Activated CD8-positive, alpha-beta memory T cell treated with anti-CD3 and anti-CD28 coated beads for 24 hours (primary cell): Measurements from ENCODE around the gene PHF13.

Experiments
- DNase-seq: peaks from one replicate; pipeline ENCODE4 v3.0.0-alpha.2; 2020

PHF13 gene

GRCh38 chr1:6602669-6603237 lies 10.8 kb upstream of the PHF13 start, which contains the start of gene KLHL21:
Gene KLHL21 (minus strand): TSS chr1:6602869. CDS start chr1:6602817, 52 bp downstream.
- DNase-seq = peak; percentile 94

DNA sequence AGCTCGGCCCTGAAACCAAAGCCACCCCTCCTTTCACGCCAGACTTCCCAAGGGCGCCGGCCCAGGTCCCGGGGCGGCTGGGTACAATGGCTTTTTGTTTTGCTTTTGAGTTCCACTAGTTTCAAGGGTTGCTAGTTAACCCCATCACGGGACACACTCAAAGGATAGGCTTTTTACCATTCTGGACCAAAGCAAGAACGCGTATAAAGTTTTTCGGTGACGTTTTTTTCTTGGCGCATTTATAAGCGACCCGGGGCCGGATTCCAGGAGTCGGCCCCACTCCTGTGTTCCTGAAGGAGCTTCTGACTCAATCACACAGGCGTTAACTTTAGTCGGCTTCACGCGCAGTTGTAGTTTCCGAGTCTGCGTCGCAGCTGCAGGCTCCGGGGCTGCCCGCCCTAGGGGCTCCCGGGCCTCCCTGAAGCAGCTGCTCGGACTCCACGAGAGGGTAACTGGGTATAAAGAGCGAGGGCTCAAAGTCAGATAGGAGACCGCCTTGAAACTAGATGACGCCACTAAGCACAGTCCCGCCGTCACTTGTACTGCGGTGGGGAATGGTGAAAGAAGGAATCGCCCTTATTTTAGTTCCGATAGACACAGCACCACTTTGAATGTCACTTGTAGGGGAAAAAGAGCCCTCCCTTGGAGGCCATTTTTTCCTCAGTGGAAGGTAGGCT lies 10.2 kb upstream of the PHF13 start:
- DNase-seq = peak; percentile 85

- DNase-seq = peak; percentile 74
Observed at GRCh38 chr1:6603915-6604558, 9.5 kb upstream of the PHF13 start.

DNA sequence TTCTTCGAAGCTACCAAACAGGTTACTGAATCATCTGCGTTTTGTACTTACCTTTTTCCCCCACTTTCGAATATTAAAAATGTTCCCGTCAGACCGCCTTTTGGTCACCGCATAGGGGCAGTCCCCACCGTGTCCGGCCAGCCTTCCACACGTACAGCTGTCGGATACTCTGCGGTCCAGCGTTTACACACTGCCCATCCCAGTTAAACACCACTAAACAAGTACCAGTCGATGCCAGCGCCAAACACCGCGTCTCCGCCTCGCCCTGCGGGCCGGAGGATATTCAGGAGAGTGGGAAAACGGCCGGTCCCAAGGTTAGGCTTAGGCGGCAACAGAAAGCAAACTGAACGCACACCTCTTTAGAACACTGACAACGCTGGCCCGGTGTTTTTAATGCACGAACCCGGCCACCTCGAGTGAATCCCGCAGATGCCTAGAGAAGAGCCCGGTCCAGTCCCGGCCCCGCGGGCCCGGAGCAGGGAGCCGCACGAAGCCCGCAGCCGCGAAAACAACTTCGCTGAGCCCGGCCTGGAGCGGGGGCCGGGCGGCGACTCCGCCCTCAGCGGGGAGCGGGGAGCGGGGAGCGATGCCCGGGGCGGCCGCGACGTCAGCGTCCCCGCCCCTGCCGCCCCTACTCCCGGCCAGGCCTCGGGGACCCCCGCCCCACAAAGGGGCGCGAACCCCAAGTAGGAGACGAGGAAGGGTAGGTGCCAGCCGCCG lies 730 bp upstream of the PHF13 start:
- DNase-seq = no peak

- peak; percentile 82 for DNase-seq
Observed at GRCh38 chr1:6614019-6614928, 743 bp downstream of the PHF13 start.

DNA sequence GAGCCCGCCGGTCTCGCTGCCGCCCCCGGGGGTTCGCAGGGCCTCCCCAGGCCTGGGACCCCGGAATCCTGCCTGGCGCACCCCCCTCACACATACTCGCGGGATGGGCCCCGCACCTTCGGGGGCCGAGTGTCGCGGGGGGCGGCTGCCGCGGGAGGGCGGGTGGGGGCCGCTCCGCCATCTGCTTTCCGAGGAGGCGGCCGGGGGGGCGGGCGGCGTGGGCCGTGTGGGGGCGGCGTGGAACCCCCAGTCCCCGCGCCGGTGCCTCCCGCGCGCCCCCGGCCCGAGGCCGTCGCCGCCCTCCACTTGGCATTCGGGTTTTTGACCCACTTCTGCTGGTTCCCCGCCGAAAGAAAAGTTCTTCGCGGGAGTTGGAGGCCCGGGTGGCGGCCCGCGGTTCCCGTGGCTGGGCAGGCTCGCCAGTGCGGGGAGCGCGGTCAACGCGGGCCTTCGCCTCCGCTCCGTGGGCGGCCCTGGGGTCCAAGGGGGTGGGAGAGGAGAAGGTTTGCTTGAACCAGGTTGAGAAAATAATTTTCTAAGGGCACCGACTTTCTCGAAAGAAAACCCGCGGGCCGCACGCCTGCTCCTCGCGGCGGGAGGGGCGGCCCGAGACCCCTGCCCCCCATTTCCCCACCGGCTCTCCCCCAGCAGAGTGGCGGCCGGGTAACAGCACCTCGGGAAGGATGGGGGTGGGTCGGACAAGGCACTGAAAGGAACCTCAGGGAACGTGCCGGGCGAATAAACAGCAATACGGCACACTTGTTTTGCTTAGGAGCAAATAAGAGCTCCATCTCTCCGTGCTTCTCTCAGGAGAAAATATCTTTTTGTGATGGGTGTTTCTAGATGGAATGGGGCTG lies 1.6 kb downstream of the PHF13 start:
- no peak for DNase-seq

DNA sequence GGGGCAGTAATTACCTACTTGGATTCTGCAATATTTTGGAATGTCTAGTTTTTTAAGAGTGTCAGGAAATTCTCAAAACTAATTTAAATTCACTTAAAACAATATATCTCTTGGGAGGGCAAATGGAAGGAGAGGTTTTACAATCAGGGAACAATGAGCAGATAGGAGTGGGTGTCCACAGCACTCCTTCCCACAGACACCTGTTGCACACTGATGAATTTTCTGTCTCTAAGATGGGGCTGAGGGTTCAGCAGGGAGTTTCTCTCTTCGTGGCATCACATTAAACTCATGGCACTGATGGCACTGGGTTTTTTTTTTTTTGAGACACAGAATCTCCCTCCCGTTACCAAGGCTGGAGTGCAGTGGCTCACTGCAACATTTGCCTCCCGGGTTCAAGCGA lies 5.5 kb downstream of the PHF13 start:
- no peak for DNase-seq

DNA sequence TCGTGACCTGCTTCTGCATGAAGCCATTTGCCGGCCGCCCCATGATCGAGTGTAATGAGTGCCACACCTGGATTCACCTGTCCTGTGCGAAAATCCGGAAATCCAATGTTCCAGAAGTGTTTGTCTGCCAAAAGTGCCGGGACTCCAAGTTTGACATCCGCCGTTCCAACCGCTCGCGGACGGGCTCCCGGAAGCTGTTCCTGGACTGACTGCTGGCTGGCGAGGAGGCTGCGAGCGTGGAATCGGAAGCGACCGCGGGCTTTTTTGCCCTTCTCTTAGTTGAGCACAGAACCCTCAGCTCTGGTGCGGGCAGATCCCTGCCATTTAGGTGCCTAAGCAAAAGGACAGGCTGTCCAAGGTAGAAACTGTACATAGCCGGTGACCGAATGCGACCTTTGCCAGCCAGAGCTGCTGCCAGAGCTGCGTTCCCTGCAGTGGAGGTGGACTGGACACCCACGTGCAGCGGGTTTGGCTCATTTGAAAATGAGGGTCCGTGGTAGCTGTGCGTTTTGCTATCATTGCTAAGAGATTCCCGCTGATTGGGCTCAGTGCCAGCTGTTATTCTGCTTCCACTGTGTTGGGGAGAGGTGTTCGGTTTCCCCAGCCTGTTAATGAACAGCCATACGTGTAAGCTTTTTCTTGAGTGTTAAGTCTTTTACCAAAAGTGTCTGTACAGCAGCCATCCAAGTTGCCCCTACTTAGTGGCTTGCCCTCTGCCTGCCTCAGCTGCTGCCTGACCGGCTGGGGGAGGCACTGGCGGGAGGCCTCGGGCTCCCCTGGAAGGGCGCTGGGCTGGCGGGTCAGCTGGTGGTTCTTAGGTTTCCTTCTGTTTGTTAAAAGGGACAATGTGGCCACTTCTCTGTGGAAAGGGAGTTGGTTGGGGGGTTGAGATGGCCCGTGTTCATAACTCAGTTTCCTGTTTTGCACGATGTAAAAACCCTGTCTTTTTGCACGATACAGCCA lies 8.2 kb downstream of the PHF13 start:
- DNase-seq = no peak

- DNase-seq = no peak
Observed at GRCh38 chr1:6622396-6623152, 9.0 kb downstream of the PHF13 start.

DNA sequence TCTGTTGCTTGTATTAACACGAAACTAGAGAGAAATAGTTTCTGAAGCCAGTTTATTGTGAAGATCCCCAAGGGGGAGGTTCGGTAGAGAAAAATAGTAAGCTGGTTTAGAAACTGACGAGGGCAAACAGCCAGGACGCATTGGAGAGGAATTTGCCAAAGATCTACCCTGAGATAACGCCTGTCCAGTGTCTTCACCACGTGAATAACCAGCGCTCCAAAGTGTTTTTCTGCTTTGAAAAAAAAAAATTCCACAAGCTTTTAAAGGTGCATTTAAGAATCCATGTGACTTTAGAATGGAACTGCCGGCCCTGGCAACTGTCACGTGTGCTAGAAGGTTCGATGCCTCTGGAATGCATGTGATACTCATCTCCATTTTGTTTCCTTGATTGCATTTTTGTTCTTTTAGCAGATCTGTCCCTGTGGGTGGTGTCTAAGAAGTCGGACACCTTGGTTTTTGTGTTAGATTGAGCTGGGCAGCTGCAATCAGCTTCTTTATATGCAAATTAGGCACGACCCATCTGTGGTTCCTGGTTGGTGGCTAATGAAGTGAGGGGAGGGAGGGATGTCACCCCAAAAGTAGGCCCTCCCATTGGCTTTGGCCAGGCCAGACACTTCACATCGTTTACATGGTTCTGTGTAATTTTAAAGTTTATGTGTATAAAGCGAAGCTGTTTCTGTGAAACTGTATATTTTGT lies 9.9 kb downstream of the PHF13 start:
- no peak for DNase-seq

DNA sequence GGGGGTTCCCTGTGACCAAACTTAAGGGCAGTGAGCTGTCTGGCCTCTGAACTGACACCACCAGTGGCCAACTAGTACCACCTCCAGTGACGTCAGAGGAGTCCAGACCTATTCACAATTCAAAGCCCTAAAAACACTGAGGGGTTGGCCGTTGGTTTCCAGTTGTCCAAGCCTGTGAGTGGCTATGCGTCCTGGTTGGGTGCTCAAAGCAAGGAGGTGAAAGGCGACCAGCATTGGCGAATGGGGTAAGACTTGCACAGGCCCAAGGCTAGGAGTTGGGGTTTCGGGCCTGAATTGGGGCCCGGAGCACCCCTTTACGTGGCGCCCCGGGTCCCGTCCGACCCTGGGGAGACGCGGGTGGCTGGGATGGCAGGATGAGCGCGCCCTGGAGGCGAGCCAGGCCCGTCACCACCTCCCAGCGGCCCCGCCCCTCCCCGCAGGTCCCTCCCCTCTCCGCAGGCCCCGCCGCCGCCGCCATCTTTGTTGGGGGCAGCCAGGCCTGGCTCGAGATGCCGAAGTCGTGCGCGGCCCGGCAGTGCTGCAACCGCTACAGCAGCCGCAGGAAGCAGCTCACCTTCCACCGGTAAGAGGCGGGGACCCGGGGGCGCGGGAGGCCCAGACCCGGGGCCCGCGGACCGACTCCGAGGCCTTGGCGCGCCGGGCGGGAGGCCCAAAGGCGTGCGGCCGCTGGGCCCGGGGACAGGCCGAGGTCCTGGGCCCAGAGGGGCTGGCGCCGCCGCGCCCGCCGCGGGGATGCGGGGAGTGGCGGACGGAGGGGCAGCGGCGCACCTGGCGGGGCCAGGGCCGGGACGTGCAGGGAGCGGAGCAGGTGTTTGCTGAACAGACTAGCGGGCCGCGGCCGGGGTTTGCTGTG lies 11.4 kb downstream of the PHF13 start, which contains the start of gene THAP3:
TSS of gene THAP3 (plus strand) at position 159 of the 874 bp plus-strand sequence. CDS start at position 510, 351 bp downstream.
- peak; percentile 95 for DNase-seq

DNA sequence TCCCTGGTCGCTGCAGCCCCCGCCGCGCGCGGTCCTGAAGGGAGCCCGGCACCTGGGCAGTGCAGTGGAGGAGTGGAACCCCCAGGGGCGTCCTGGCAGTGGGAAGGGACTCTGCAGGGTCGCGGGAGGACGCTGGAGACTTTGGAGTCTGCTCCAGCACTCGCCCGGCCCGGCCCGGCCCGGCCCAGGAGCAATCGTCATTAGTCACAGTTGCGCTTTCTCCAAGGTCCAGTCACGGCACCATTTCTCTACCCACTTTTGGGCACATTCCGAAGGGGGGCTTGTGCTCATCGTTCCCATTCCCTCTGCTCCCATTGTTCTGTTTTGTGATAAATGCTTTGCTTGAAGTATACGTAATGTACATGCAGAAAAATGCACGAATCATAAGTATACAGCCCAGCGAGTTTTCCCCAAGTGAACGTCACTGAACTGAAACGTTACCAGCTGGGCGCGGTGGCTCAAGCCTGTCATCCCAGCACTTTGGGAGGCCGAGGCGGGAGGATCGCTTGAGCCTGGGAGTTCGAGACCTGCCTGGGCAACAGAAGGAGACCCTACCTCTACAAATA lies 12.1 kb downstream of the PHF13 start:
- no peak for DNase-seq

- DNase-seq = no peak
Observed at GRCh38 chr1:6627031-6627430, 13.5 kb downstream of the PHF13 start.

- no peak for DNase-seq
Observed at GRCh38 chr1:6627841-6628545, 14.5 kb downstream of the PHF13 start.

DNA sequence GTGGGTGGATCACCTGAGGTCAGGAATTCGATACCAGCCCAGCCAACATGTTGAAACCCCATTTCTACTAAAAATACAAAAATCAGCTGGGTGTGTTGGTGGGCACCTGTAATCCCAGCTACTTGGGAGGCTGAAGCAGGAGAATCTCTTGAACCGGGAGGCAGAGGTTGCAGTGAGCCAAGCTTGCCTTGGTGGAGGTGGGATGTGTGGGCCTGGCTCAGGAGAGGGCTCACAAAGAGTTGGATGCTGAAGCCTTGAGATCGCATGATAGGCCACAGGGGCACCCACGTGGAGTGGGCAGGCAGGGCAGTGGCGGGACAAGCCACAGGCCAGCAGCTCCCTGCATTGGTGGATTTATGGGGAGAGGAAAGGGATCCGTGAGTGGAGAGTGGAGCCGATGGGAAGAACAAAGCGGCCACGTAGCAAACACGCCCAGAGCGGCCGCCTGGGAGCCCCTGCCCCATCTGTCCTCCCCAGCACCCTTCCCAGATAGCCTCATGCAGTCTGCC lies 15.5 kb downstream of the PHF13 start:
- no peak for DNase-seq

GRCh38 chr1:6630027-6630426 lies 16.5 kb downstream of the PHF13 start:
- DNase-seq = no peak
